HG02870 (cell line): ENCODE data around the gene LGMN.

Source experiments
- ATAC-seq: cut with Tn5 transposase; IDR thresholded peaks from one replicate; pipeline ENCODE4 v1.9.1; 2021; ENCODE audit warnings: mild to moderate bottlenecking, moderate library complexity; ENCODE audit not compliant: unreplicated experiment

LGMN gene

GRCh38 chr14:92656306-92657081 lies 91.9 kb downstream of the LGMN start:
- ATAC-seq, result no peak

- no peak for ATAC-seq
Measured at GRCh38 chr14:92655419-92656201, 92.8 kb downstream of the LGMN start.

- no peak for ATAC-seq
Measured at GRCh38 chr14:92654239-92654901, 94.1 kb downstream of the LGMN start.
